Prostate gland (tissue), 2 donors: ENCODE data around the gene PIGV. TPM values are rescaled to one million over a fixed set of nuclear protein-coding genes. Genes with fewer than 3 reads are reported as not detected.
"Not testable (repeated sequence)": the region's sequence is repeated elsewhere in the genome, so short reads cannot be mapped to it uniquely, and the experiment has no call there.

Experiments
- DNase-seq: peaks from one replicate; pipeline ENCODE4 v3.0.0-alpha.2; 2019; ENCODE audit warnings: low spot score
- H3K27ac ChIP-seq, 2 donors: fragments of 200-600 bp; sonication (generic); 2 replicates each; pipeline ENCODE4 v1.5.1; 2017 to 2019
- H3K27me3 ChIP-seq: fragments of 200-600 bp; sonication (generic); replicated peaks from 2 replicates; pipeline ENCODE4 v1.5.1; 2019; ENCODE audit not compliant: insufficient read depth
- H3K36me3 ChIP-seq, 2 donors: fragments of 200-600 bp; sonication (generic); 1 replicate in 1 of 2; 2 replicates in 1 of 2; pipeline versions ENCODE4 v1.5.1 to v1.8.1; 2017 to 2019
- H3K4me1 ChIP-seq: fragments of 200-600 bp; sonication (generic); replicated peaks from 2 replicates; pipeline ENCODE4 v1.5.1; 2019
- H3K4me3 ChIP-seq, 2 donors: fragments of 200-600 bp; sonication (generic); 2 replicates each; pipeline ENCODE4 v1.5.1; 2017 to 2019
- H3K9me3 ChIP-seq: fragments of 200-600 bp; sonication (generic); 2 replicates; pipeline ENCODE4 v1.5.1; 2017
- CTCF ChIP-seq, 4 experiments: fragments of 200-600 bp in 2 of 4; fragments of 450-650 bp in 2 of 4; sonication (generic) in 2 of 4; IDR thresholded peaks; 1 replicate in 3 of 4; 2 replicates in 1 of 4; pipeline ENCODE4 v1.5.1; 2016 to 2019; ENCODE audit warnings: antibody characterized with exemption in 4 of 4, mild to moderate bottlenecking in 2 of 4, moderate library complexity in 2 of 4
- POLR2A ChIP-seq: fragments of 450-650 bp; IDR thresholded peaks from one replicate; pipeline ENCODE4 v1.6.1; 2016; ENCODE audit warnings: antibody characterized with exemption, mild to moderate bottlenecking
- POLR2AphosphoS5 ChIP-seq: sonication (generic); formaldehyde crosslinking; IDR thresholded peaks from one replicate; pipeline ENCODE4 v1.6.1; 2017; ENCODE audit warnings: antibody characterized with exemption
- WGBS: methylation state at CpG from one replicate; pipeline ENCODE4 v1.1.5; 2018; 5-methylcytosine and 5-hydroxymethylcytosine counted together
- intact Hi-C: fragments of 100-400 bp; cut with DNase I; formaldehyde crosslinking; loops from one replicate; pipeline ENCODE4 v1.14.2; 2022
- total RNA-seq, 2 donors: library from RNA; depleted of rRNA; stranded (reverse); fragments of >200 nt; gene quantifications; one replicate each; pipeline ENCODE4 v1.1.0, GENCODE V29; 2016

The PIGV gene
- total RNA-seq, 2 donors from 2014 or later = 26.4 to 32.4 TPM

GRCh38 chr1:26833432-26834405 is 46.0 kb downstream of the PIGV start:
- intact Hi-C loops = no loop called here
- Histone ChIP-seq H3K9me3 (no peaks in the 10 kb centered on the region), H3K36me3 (peaks cover 0 to 6% of the 10 kb centered on the region in 2 donors), H3K4me3 (no peak overlapping the region), H3K27ac (no peak overlapping the region), H3K4me1 (peaks cover 5% of the 10 kb centered on the region), H3K27me3 (no peaks in the 10 kb centered on the region)
- WGBS = 79% methylated on average over 23 of the region's 23 CpGs
- no peak for DNase-seq
- TF ChIP-seq POLR2AphosphoS5 (no peak), CTCF (IDR thresholded peaks at IDR 0.05) (no peak), POLR2A (no peak)

GRCh38 chr1:26837665-26838064 is 49.9 kb downstream of the PIGV start:
- WGBS = 85% methylated on average over 5 of the region's 5 CpGs
- H3K36me3 ChIP-seq, H3K9me3 ChIP-seq, H3K4me1 ChIP-seq, intact Hi-C loops, H3K27me3 ChIP-seq, DNase-seq, H3K4me3 ChIP-seq, H3K27ac ChIP-seq: not testable (repeated sequence)

- 65% methylated on average over 7 of the region's 8 CpGs for WGBS
- no peak for DNase-seq
- Histone ChIP-seq H3K27me3 (no peaks in the 10 kb centered on the region), H3K4me3 (no peak overlapping the region), H3K9me3 (no peaks in the 10 kb centered on the region), H3K36me3 (peaks cover 0 to 1% of the 10 kb centered on the region in 2 donors), H3K4me1 (no peaks in the 10 kb centered on the region), H3K27ac (no peak overlapping the region)
- intact Hi-C loops = no loop called here
- TF ChIP-seq CTCF (IDR thresholded peaks at IDR 0.05) (no peak), POLR2AphosphoS5 (no peak), POLR2A (no peak)
Measured at GRCh38 chr1:26838474-26839338, 51.0 kb downstream of the PIGV start.

GRCh38 chr1:26839339-26839722 is 51.6 kb downstream of the PIGV start:
- Histone ChIP-seq H3K27me3 (no peaks in the 10 kb centered on the region), H3K27ac (no peak overlapping the region), H3K4me3 (no peak overlapping the region), H3K36me3 (no peaks in the 10 kb centered on the region), H3K9me3 (no peaks in the 10 kb centered on the region), H3K4me1 (no peaks in the 10 kb centered on the region)
- no peak for DNase-seq
- TF ChIP-seq POLR2AphosphoS5 = no peak
- no peak for TF ChIP-seq POLR2A
- TF ChIP-seq CTCF (IDR thresholded peaks at IDR 0.05) = no peak
- 100% methylated on average over 1 of the region's 1 CpG for WGBS
- intact Hi-C loops = no loop called here

- Histone ChIP-seq H3K9me3 (no peaks in the 10 kb centered on the region), H3K27ac (no peak overlapping the region), H3K4me3 (no peak overlapping the region), H3K27me3 (no peaks in the 10 kb centered on the region), H3K36me3 (no peaks in the 10 kb centered on the region), H3K4me1 (no peaks in the 10 kb centered on the region)
- no peak for DNase-seq
- 74% methylated on average over 6 of the region's 6 CpGs for WGBS
- intact Hi-C loops = no loop called here
- TF ChIP-seq CTCF (IDR thresholded peaks at IDR 0.05) = no peak
- no peak for TF ChIP-seq POLR2AphosphoS5
- TF ChIP-seq POLR2A = no peak
Measured at GRCh38 chr1:26839779-26840178, 52.0 kb downstream of the PIGV start.
